H1 (cell line): ENCODE data around the gene SH3RF3. TPM values are rescaled to one million over a fixed set of nuclear protein-coding genes. Genes with fewer than 3 reads are reported as not detected.

ENCODE experiments used
- CTCF ChIA-PET: fragments of 300-600 bp; sonication (Branson Sonifier 250); formaldehyde crosslinking; loops from one replicate; lab custom pipeline; 2021; ENCODE audit not compliant: partially characterized antibody; lab: Charles Lee
- POLR2A ChIA-PET: fragments of 300-600 bp; sonication (Branson Sonifier 250); formaldehyde crosslinking; loops from one replicate; lab custom pipeline; 2021; ENCODE audit warnings: inconsistent platforms; ENCODE audit not compliant: partially characterized antibody; lab: Charles Lee
- DNase-seq, 2 experiments: peaks; one replicate each; pipeline versions ENCODE4 v3.0.0 to v3.0.0-alpha.2; 2010 to 2022; ENCODE audit warnings: low spot score in 2 of 2, low read depth in 1 of 2, mixed read lengths in 1 of 2
- FAIRE-seq: peaks from 2 replicates; lab custom pipeline; 2011; peaks lifted over from hg19 to GRCh38; lab: Jason Lieb, UNC
- H2AFZ ChIP-seq: 2 replicates; pipeline ENCODE4 v1.8.1; 2012; ENCODE audit warnings: low read length, inconsistent platforms
- H2AK5ac ChIP-seq: 2 replicates; pipeline ENCODE4 v1.6.1; 2013; ENCODE audit warnings: low read depth, low read length
- H2BK120ac ChIP-seq: replicated peaks from 2 replicates; pipeline ENCODE3; 2013; ENCODE audit warnings: low read depth, low read length, inconsistent platforms
- H2BK12ac ChIP-seq: 2 replicates; pipeline ENCODE4 v1.6.1; 2013; ENCODE audit warnings: low read depth, low read length
- H2BK15ac ChIP-seq: 2 replicates; pipeline ENCODE4 v1.6.1; 2013; ENCODE audit warnings: low read length
- H2BK20ac ChIP-seq: 2 replicates; pipeline ENCODE4 v1.6.1; 2013; ENCODE audit warnings: low read length
- H2BK5ac ChIP-seq: 2 replicates; pipeline ENCODE4 v1.6.1; 2013; ENCODE audit warnings: low read depth, low read length
- H3K14ac ChIP-seq: 2 replicates; pipeline ENCODE4 v1.6.1; 2013; ENCODE audit warnings: inconsistent platforms; ENCODE audit not compliant: insufficient read length
- H3K18ac ChIP-seq: 2 replicates; pipeline ENCODE4 v1.6.1; 2013; ENCODE audit warnings: low read length; ENCODE audit errors: extremely low read depth
- H3K23ac ChIP-seq: 2 replicates; pipeline ENCODE4 v1.6.1; 2013; ENCODE audit warnings: inconsistent platforms; ENCODE audit not compliant: insufficient read length
- H3K23me2 ChIP-seq: 2 replicates; pipeline ENCODE4 v1.6.1; 2013; ENCODE audit warnings: low read depth, low read length
- H3K27ac ChIP-seq: 2 replicates; pipeline ENCODE4 v1.6.1; 2011; ENCODE audit warnings: low read depth, low read length, inconsistent platforms
- H3K27me3 ChIP-seq, 4 experiments: replicated peaks in 1 of 4; 1 replicate in 1 of 4; 2 replicates in 3 of 4; pipeline versions ENCODE4 v1.6.1 to v1.8.1; 2011 to 2013; ENCODE audit warnings: low read length in 3 of 4, mild to moderate bottlenecking in 3 of 4, inconsistent platforms in 2 of 4, mixed read lengths in 2 of 4, moderate library complexity in 1 of 4; ENCODE audit not compliant: control insufficient read depth in 3 of 4, insufficient read depth in 3 of 4; ENCODE audit errors: extremely low read depth in 1 of 4
- H3K36me3 ChIP-seq, 4 experiments: 2 replicates each; pipeline versions ENCODE4 v1.6.1 to v1.8.1; 2011 to 2013; ENCODE audit warnings: mild to moderate bottlenecking in 4 of 4, low read length in 3 of 4, moderate library complexity in 2 of 4, control low read depth in 1 of 4, inconsistent platforms in 1 of 4; ENCODE audit not compliant: insufficient read depth in 4 of 4, control insufficient read depth in 2 of 4
- H3K4ac ChIP-seq: replicated peaks from 2 replicates; pipeline ENCODE3; 2013; ENCODE audit warnings: low read length, low read depth, mixed read lengths, inconsistent platforms; ENCODE audit not compliant: insufficient read length
- H3K4me1 ChIP-seq, 4 experiments: replicated peaks in 1 of 4; 1 replicate in 1 of 4; 2 replicates in 3 of 4; pipeline versions ENCODE4 v1.6.1 to v1.8.1; 2011 to 2013; ENCODE audit warnings: low read length in 3 of 4, inconsistent platforms in 2 of 4, mixed read lengths in 1 of 4; ENCODE audit not compliant: insufficient read depth in 4 of 4, control insufficient read depth in 3 of 4
- H3K4me2 ChIP-seq, 2 experiments: 2 replicates each; pipeline versions ENCODE4 v1.6.1 to v1.8.1; 2011 to 2013; ENCODE audit warnings: low read depth in 2 of 2, low read length in 2 of 2, control low read depth in 1 of 2, inconsistent platforms in 1 of 2, mild to moderate bottlenecking in 1 of 2; ENCODE audit not compliant: insufficient read depth in 1 of 2
- H3K4me3 ChIP-seq, 4 experiments: fragments of 200-600, 300-600 bp in 1 of 4; sonication (generic), shearing (Covaris generic), sonication (Bioruptor Twin) in 1 of 4; 2 replicates each; pipeline versions ENCODE4 v1.5.1 to v1.8.1; 2011 to 2016; ENCODE audit warnings: low read length in 4 of 4, low read depth in 3 of 4, control low read depth in 2 of 4, inconsistent platforms in 2 of 4, mild to moderate bottlenecking in 2 of 4, mixed read lengths in 1 of 4, moderate library complexity in 1 of 4; ENCODE audit not compliant: insufficient read depth in 2 of 4; ENCODE audit errors: extremely low read depth in 1 of 4
- H3K56ac ChIP-seq: replicated peaks from 2 replicates; pipeline ENCODE3; 2013; ENCODE audit warnings: low read depth, mild to moderate bottlenecking, mixed read lengths, low read length, inconsistent platforms; ENCODE audit not compliant: insufficient read length
- H3K79me1 ChIP-seq: 2 replicates; pipeline ENCODE4 v1.6.1; 2013; ENCODE audit warnings: low read depth, low read length, control low read depth
- H3K79me2 ChIP-seq, 2 experiments: 2 replicates each; pipeline versions ENCODE4 v1.6.1 to v1.8.1; 2012 to 2013; ENCODE audit warnings: low read length in 2 of 2, mild to moderate bottlenecking in 2 of 2, inconsistent platforms in 1 of 2; ENCODE audit not compliant: insufficient read depth in 2 of 2, control insufficient read depth in 1 of 2
- H3K9ac ChIP-seq, 4 experiments: replicated peaks in 1 of 4; 1 replicate in 1 of 4; 2 replicates in 3 of 4; pipeline versions ENCODE4 v1.6.1 to v1.8.1; 2011 to 2013; ENCODE audit warnings: low read depth in 3 of 4, low read length in 3 of 4, control low read depth in 2 of 4, mild to moderate bottlenecking in 2 of 4, moderate library complexity in 2 of 4, inconsistent platforms in 1 of 4; ENCODE audit errors: extremely low read depth in 1 of 4
- H3K9me3 ChIP-seq, 2 experiments: 2 replicates each; pipeline versions ENCODE4 v1.6.1 to v1.8.1; 2012 to 2013; ENCODE audit warnings: mild to moderate bottlenecking in 2 of 2, moderate library complexity in 2 of 2, control low read depth in 1 of 2, inconsistent platforms in 1 of 2, low read depth in 1 of 2, low read length in 1 of 2, mixed read lengths in 1 of 2; ENCODE audit not compliant: insufficient read depth in 2 of 2
- H4K20me1 ChIP-seq, 2 experiments: replicated peaks in 1 of 2; 2 replicates each; pipeline versions ENCODE3 to v1.8.1; 2011 to 2013; ENCODE audit warnings: inconsistent platforms in 2 of 2, low read length in 2 of 2, mild to moderate bottlenecking in 1 of 2; ENCODE audit not compliant: insufficient read depth in 2 of 2, control insufficient read depth in 1 of 2
- H4K5ac ChIP-seq: 2 replicates; pipeline ENCODE4 v1.6.1; 2013; ENCODE audit warnings: low read length, low read depth, mixed read lengths, inconsistent platforms; ENCODE audit not compliant: insufficient read length
- H4K8ac ChIP-seq: 2 replicates; pipeline ENCODE4 v1.8.0; 2013; ENCODE audit warnings: mild to moderate bottlenecking, moderate library complexity, low read length, inconsistent platforms; ENCODE audit not compliant: insufficient read depth; ENCODE audit errors: extremely low read depth
- H4K91ac ChIP-seq: replicated peaks from 2 replicates; pipeline ENCODE3; 2013; ENCODE audit warnings: low read length, mixed read lengths, inconsistent platforms; ENCODE audit not compliant: insufficient read length
- ASH2L ChIP-seq: fragments of 200-600, 300-600 bp; sonication (generic); IDR thresholded peaks from one replicate; pipeline ENCODE4 v1.7.1; 2017; ENCODE audit warnings: low read length
- BACH1 ChIP-seq: IDR thresholded peaks from 2 replicates; pipeline ENCODE4 v1.6.1; 2012; ENCODE audit warnings: low read length, improper control_type of control experiment
- BCL11A ChIP-seq, 2 experiments: IDR thresholded peaks; one replicate each; pipeline ENCODE4 v1.6.1; 2011; ENCODE audit warnings: low read depth in 2 of 2, low read length in 2 of 2, mild to moderate bottlenecking in 2 of 2
- BRCA1 ChIP-seq: IDR thresholded peaks from 2 replicates; pipeline ENCODE4 v1.6.1; 2012; ENCODE audit warnings: low read depth, low read length, improper control_type of control experiment
- FOSL1 ChIP-seq: IDR thresholded peaks from 2 replicates; pipeline ENCODE4 v1.6.1; 2011; ENCODE audit warnings: mild to moderate bottlenecking, low read depth, low read length, moderate library complexity; ENCODE audit not compliant: insufficient read depth
- HDAC2 ChIP-seq, 2 experiments: fragments of 300-600 bp in 1 of 2; sonication (generic) in 1 of 2; IDR thresholded peaks; 2 replicates each; pipeline ENCODE4 v1.6.1; 2011 to 2012; ENCODE audit warnings: low read depth in 2 of 2, low read length in 2 of 2, mild to moderate bottlenecking in 2 of 2, moderate library complexity in 2 of 2, borderline replicate concordance in 1 of 2, inconsistent platforms in 1 of 2
- KDM1A ChIP-seq: fragments of 200-600, 300-600 bp; sonication (generic); IDR thresholded peaks from 2 replicates; pipeline ENCODE4 v1.7.1; 2016; ENCODE audit warnings: mild to moderate bottlenecking, low read length, borderline replicate concordance
- MAFK ChIP-seq: IDR thresholded peaks from 2 replicates; pipeline ENCODE4 v1.6.1; 2012; ENCODE audit warnings: low read depth, mild to moderate bottlenecking, improper control_type of control experiment, low read length
- NRF1 ChIP-seq: IDR thresholded peaks from 2 replicates; pipeline ENCODE4 v1.6.1; 2011; ENCODE audit warnings: mild to moderate bottlenecking, low read depth, low read length, improper control_type of control experiment
- POU5F1 ChIP-seq: IDR thresholded peaks from 2 replicates; pipeline ENCODE4 v1.6.1; 2011; ENCODE audit warnings: low read depth, mild to moderate bottlenecking, low read length, moderate library complexity
- RNF2 ChIP-seq: fragments of 200-900, 300-1000 bp; sonication (generic); IDR thresholded peaks from 2 replicates; pipeline ENCODE4 v1.7.1; 2016; ENCODE audit warnings: borderline replicate concordance, low read depth, mild to moderate bottlenecking, antibody characterized with exemption, low read length; ENCODE audit not compliant: poor library complexity, severe bottlenecking; ENCODE audit errors: missing control alignments
- SRF ChIP-seq: IDR thresholded peaks from 2 replicates; pipeline ENCODE4 v1.6.1; 2011; ENCODE audit warnings: mild to moderate bottlenecking, low read depth, low read length, moderate library complexity
- TBP ChIP-seq: IDR thresholded peaks from 2 replicates; pipeline ENCODE4 v1.6.1; 2011; ENCODE audit warnings: low read depth, low read length, improper control_type of control experiment
- TEAD4 ChIP-seq: IDR thresholded peaks from 2 replicates; pipeline ENCODE4 v1.6.1; 2012; ENCODE audit warnings: low read depth, low read length, inconsistent platforms, mixed read lengths
- WGBS, 2 experiments: shearing (Covaris generic) in 1 of 2; methylation state at CpG; one replicate each; pipeline versions ENCODE4 v1.1.6 to v1.1.7; 2013 to 2015; ENCODE audit warnings: low lambda C conversion rate in 2 of 2, mixed read lengths in 2 of 2, inconsistent platforms in 1 of 2, low coverage in 1 of 2, missing lambda C conversion rate in 1 of 2; ENCODE audit not compliant: insufficient replicate concordance in 2 of 2, insufficient coverage in 1 of 2, insufficient read length in 1 of 2; ENCODE audit errors: extremely low coverage in 1 of 2, missing lambda C conversion rate in 1 of 2; 5-methylcytosine and 5-hydroxymethylcytosine counted together
- polyA plus RNA-seq, 7 experiments: library from polyadenylated mRNA; depleted of rRNA in 3 of 7; stranded (reverse) in 5 of 7; unstranded in 2 of 7; fragments of >200 nt in 5 of 7; fragments of 200-250 nt in 2 of 7; gene quantifications; 1 replicate in 5 of 7; 2 replicates in 1 of 7; 4 replicates in 1 of 7; pipeline versions ENCODE4 v1.2.1 to v1.2.3, GENCODE V29; 2011 to 2013; ENCODE audit warnings: missing spikeins in 2 of 7, mixed read lengths in 2 of 7
- total RNA-seq: library from RNA; stranded (reverse); fragmentation: NEBNext Ultra II Directional; extraction: Animal tissue kit (Norgen Biotek cat#: 25700); gene quantifications from 2 replicates; pipeline ENCODE4 v1.2.1, GENCODE V29; 2021
- TF ChIP-seq, protein P1 (sequence below): IDR thresholded peaks from 2 replicates; pipeline ENCODE4 v1.6.1; 2012; ENCODE audit warnings: inconsistent platforms

SH3RF3 gene
- total and polyA plus RNA-seq, 2 of the 8 experiments (the other 6 are each of a cell fraction or from before 2014, with no cell fraction given) = 0.11 to 0.65 TPM

DNA sequence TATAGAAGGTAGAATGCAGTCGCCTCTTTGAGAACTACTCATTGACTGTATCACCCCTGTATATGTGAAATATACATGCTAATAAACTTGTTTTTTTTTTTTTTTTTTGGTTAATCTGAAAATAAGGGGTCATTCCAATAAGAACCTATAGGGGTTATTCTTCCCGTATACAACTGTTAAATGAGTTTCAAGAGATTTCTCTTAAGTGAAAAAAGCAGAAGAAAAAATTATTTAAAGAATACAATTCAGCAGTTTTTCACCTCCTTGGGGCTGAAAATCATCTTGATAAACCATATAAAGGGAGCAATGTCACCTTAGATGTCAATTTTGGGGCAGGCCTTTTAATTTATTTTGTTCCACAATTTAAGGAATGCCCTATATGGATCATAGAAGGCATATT lies 418.3 kb downstream of the SH3RF3 start:
- Histone ChIP-seq H2BK5ac (no peak overlapping the region), H4K20me1 (peaks cover 0 to 5% of the 10 kb centered on the region in 2 experiments), H3K4me1 (no peaks in the 10 kb centered on the region), H2AK5ac (no peak overlapping the region), H2BK120ac (no peak overlapping the region), H2BK20ac (no peak overlapping the region), H3K4me2 (no peak overlapping the region), H3K27me3 (no peaks in the 10 kb centered on the region), H3K23me2 (no peaks in the 10 kb centered on the region), H3K9ac (no peak overlapping the region), H3K4me3 (no peak overlapping the region), H3K56ac (no peak overlapping the region), H3K27ac (no peak overlapping the region), H3K23ac (no peak overlapping the region), H3K9me3 (no peaks in the 10 kb centered on the region), H2BK12ac (no peak overlapping the region), H3K4ac (no peak overlapping the region), H2BK15ac (no peak overlapping the region), H3K14ac (no peak overlapping the region), H3K36me3 (peaks cover 0 to 4% (median under 1%) of the 10 kb centered on the region in 4 experiments; a peak in 4 of 8 replicates), H4K5ac (no peak overlapping the region), H2AFZ (no peak overlapping the region), H4K8ac (no peak overlapping the region), H3K79me1 (no peaks in the 10 kb centered on the region), H3K79me2 (no peaks in the 10 kb centered on the region), H3K18ac (no peak overlapping the region), H4K91ac (no peak overlapping the region)
- ChIA-PET CTCF (interaction anchor here (0.6 to 6.7 kb wide), 29 partner anchors 11 to 188 kb away, joined by 3 to 67 read pairs (median 8); partner anchors contain the start of genes SEPTIN10 and SOWAHC), POLR2A (no interaction called here)
- 83% methylated on average over 2 of the region's 2 CpGs; no CpG with 5 or more reads in 1 of the 2 experiments for WGBS, 2 experiments
- TF ChIP-seq ASH2L (no peak), KDM1A (no peak), MAFK (no peak), FOSL1 (no peak), NRF1 (no peak), BACH1 (no peak), TEAD4 (no peak), RNF2 (no peak), POU5F1 (no peak), BCL11A (IDR thresholded peaks at IDR 0.05; ENCODE audit: low read depth in 2 of 2, low read length in 2 of 2) (no peak), BRCA1 (no peak), TBP (no peak), HDAC2 (IDR thresholded peaks at IDR 0.05; ENCODE audit: borderline replicate concordance in 1 of 2, low read depth in 2 of 2, low read length in 2 of 2) (no peak), SRF (no peak)
- TF ChIP-seq, protein P1, sequence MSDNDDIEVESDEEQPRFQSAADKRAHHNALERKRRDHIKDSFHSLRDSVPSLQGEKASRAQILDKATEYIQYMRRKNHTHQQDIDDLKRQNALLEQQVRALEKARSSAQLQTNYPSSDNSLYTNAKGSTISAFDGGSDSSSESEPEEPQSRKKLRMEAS = no peak
- DNase-seq (no peak), FAIRE-seq (no peak)
